SK-N-SH (cell line): ENCODE measurements around the gene EYA2. TPM values are rescaled to one million over a fixed set of nuclear protein-coding genes. Genes with fewer than 3 reads are reported as not detected.
"Not testable (repeated sequence)": the region's sequence is repeated elsewhere in the genome, so short reads cannot be mapped to it uniquely, and the experiment has no call there.

ENCODE experiments used
- CTCF ChIA-PET: fragments of 300-600, 350-600 bp; formaldehyde crosslinking; extraction: SDS; loops from one replicate; lab custom pipeline; 2021; lab: Yijun Ruan, JAX
- POLR2A ChIA-PET: fragments of 350-600 bp; sonication (Branson Sonifier 250); formaldehyde crosslinking; extraction: SDS; loops from one replicate; lab custom pipeline; 2020; ENCODE audit warnings: antibody characterized with exemption, inconsistent platforms; lab: Yijun Ruan, JAX
- DNase-seq: peaks from one replicate; pipeline ENCODE4 v3.0.0; 2012
- H2AFZ ChIP-seq: fragments of 200-600 bp; sonication (generic); 2 replicates; pipeline ENCODE4 v1.8.1; 2016; ENCODE audit warnings: antibody characterized with exemption, mild to moderate bottlenecking, low read depth
- H3F3A ChIP-seq: fragments of 200-600 bp; sonication (generic); replicated peaks from 2 replicates; pipeline ENCODE3; 2016; ENCODE audit warnings: antibody characterized with exemption, mild to moderate bottlenecking; ENCODE audit not compliant: insufficient read depth
- H3K27ac ChIP-seq, 2 experiments: fragments of 200-500 bp in 1 of 2; fragments of 200-600 bp in 1 of 2; sonication (Bioruptor generic) in 1 of 2; sonication (generic), shearing (Covaris generic) in 1 of 2; 2 replicates each; pipeline versions ENCODE4 v1.5.1 to v1.6.1; 2014 to 2016; ENCODE audit warnings: low read depth in 2 of 2, inconsistent platforms in 1 of 2, low read length in 1 of 2, mild to moderate bottlenecking in 1 of 2, mixed read lengths in 1 of 2
- H3K27me3 ChIP-seq: fragments of 200-600 bp; sonication (generic), shearing (Covaris generic); 2 replicates; pipeline ENCODE4 v1.6.1; 2016; ENCODE audit warnings: mixed run types; ENCODE audit not compliant: insufficient read depth
- H3K36me3 ChIP-seq, 2 experiments: fragments of 200-500 bp in 1 of 2; fragments of 200-600 bp in 1 of 2; sonication (Bioruptor generic) in 1 of 2; sonication (generic) in 1 of 2; replicated peaks in 1 of 2; 2 replicates each; pipeline versions ENCODE3 to v1.5.1; 2014 to 2016; ENCODE audit warnings: low read length in 1 of 2, mild to moderate bottlenecking in 1 of 2; ENCODE audit not compliant: insufficient read depth in 2 of 2, control insufficient read depth in 1 of 2
- H3K4me1 ChIP-seq, 2 experiments: fragments of 200-500 bp in 1 of 2; fragments of 200-600 bp in 1 of 2; sonication (Bioruptor generic) in 1 of 2; sonication (generic), shearing (Covaris generic) in 1 of 2; 2 replicates each; pipeline versions ENCODE4 v1.5.1 to v1.6.1; 2014 to 2016; ENCODE audit warnings: low read depth in 1 of 2, low read length in 1 of 2, mixed run types in 1 of 2; ENCODE audit not compliant: insufficient read depth in 2 of 2, control insufficient read depth in 1 of 2
- H3K4me2 ChIP-seq: fragments of 200-600 bp; sonication (generic), shearing (Covaris generic); 2 replicates; pipeline ENCODE4 v1.6.1; 2017; ENCODE audit warnings: mixed run types
- H3K4me3 ChIP-seq, 2 experiments: fragments of 200-500 bp in 1 of 2; fragments of 200-600 bp in 1 of 2; sonication (Bioruptor generic) in 1 of 2; sonication (generic), shearing (Covaris generic) in 1 of 2; 2 replicates each; pipeline versions ENCODE4 v1.5.1 to v1.8.1; 2014 to 2016; ENCODE audit warnings: low read depth in 2 of 2, inconsistent platforms in 1 of 2, low read length in 1 of 2, mild to moderate bottlenecking in 1 of 2, mixed read lengths in 1 of 2, moderate library complexity in 1 of 2
- H3K79me2 ChIP-seq: fragments of 200-600 bp; sonication (generic); 2 replicates; pipeline ENCODE4 v1.8.1; 2017; ENCODE audit warnings: mild to moderate bottlenecking; ENCODE audit not compliant: insufficient read depth
- H3K9ac ChIP-seq: fragments of 200-600 bp; sonication (generic); 2 replicates; pipeline ENCODE4 v1.6.1; 2017; ENCODE audit warnings: mixed run types
- H3K9me2 ChIP-seq: fragments of 200-600 bp; sonication (generic); 2 replicates; pipeline ENCODE4 v1.6.1; 2017; ENCODE audit warnings: mixed run types
- H3K9me3 ChIP-seq: fragments of 200-600 bp; sonication (generic); 2 replicates; pipeline ENCODE4 v1.6.1; 2017; ENCODE audit warnings: mixed run types, mild to moderate bottlenecking, moderate library complexity
- H4K20me1 ChIP-seq: fragments of 200-600 bp; sonication (generic); 2 replicates; pipeline ENCODE4 v1.6.1; 2017; ENCODE audit warnings: mild to moderate bottlenecking, mixed run types; ENCODE audit not compliant: insufficient read depth
- CHD2 ChIP-seq: fragments of 150-350 bp; IDR thresholded peaks from 2 replicates; pipeline ENCODE4 v1.6.1; 2018; ENCODE audit warnings: low read length; ENCODE audit not compliant: partially characterized antibody
- EP300 ChIP-seq, 2 experiments: IDR thresholded peaks; 2 replicates each; pipeline versions ENCODE4 v1.4.0 to v1.6.1; 2012; ENCODE audit warnings: borderline replicate concordance in 1 of 2, low read depth in 1 of 2, low read length in 1 of 2
- FOXJ3 ChIP-seq: sonication (generic); formaldehyde crosslinking; IDR thresholded peaks from 2 replicates; pipeline ENCODE4 v1.5.1; 2020; ENCODE audit warnings: mild to moderate bottlenecking, missing genetic modification reagents
- FOXM1 ChIP-seq: IDR thresholded peaks from 2 replicates; pipeline ENCODE4 v1.4.0; 2012; ENCODE audit warnings: low read depth, mild to moderate bottlenecking
- JUND ChIP-seq: IDR thresholded peaks from 2 replicates; pipeline ENCODE4 v1.4.0; 2012
- NFIC ChIP-seq: IDR thresholded peaks from 2 replicates; pipeline ENCODE4 v1.4.0; 2012; ENCODE audit warnings: borderline replicate concordance
- POLR2AphosphoS5 ChIP-seq: IDR thresholded peaks from 2 replicates; pipeline ENCODE4 v1.6.1; 2012; ENCODE audit warnings: low read depth, low read length
- RAD21 ChIP-seq: IDR thresholded peaks from 2 replicates; pipeline ENCODE4 v1.6.1; 2012; ENCODE audit warnings: mild to moderate bottlenecking, low read length
- RCOR1 ChIP-seq: fragments of 150-350 bp; IDR thresholded peaks from 2 replicates; pipeline ENCODE4 v1.6.1; 2017; ENCODE audit warnings: antibody characterized with exemption, low read length
- RFX5 ChIP-seq: IDR thresholded peaks from 2 replicates; pipeline ENCODE4 v1.6.1; 2012; ENCODE audit warnings: mild to moderate bottlenecking, improper control_type of control experiment, low read length
- SIN3A ChIP-seq: IDR thresholded peaks from 2 replicates; pipeline ENCODE4 v1.6.1; 2012; ENCODE audit warnings: low read depth, mild to moderate bottlenecking, low read length, moderate library complexity, borderline replicate concordance
- SMC3 ChIP-seq: IDR thresholded peaks from 2 replicates; pipeline ENCODE4 v1.6.1; 2012; ENCODE audit warnings: low read depth, low read length, improper control_type of control experiment
- TCF12 ChIP-seq: IDR thresholded peaks from 2 replicates; pipeline ENCODE4 v1.4.0; 2012
- TEAD4 ChIP-seq: IDR thresholded peaks from 2 replicates; pipeline ENCODE4 v1.4.0; 2012; ENCODE audit warnings: mild to moderate bottlenecking, borderline replicate concordance; ENCODE audit not compliant: insufficient read depth
- YY1 ChIP-seq: IDR thresholded peaks from 2 replicates; pipeline ENCODE4 v1.4.0; 2012; ENCODE audit warnings: low read depth, mild to moderate bottlenecking
- WGBS: methylation state at CpG from one replicate; pipeline ENCODE4 v1.1.6; 2017; ENCODE audit warnings: low lambda C conversion rate; 5-methylcytosine and 5-hydroxymethylcytosine counted together
- polyA plus RNA-seq, 3 experiments: library from polyadenylated mRNA; depleted of rRNA; stranded (reverse); fragments of >200 nt; gene quantifications; 2 replicates each; pipeline ENCODE4 v1.2.3, GENCODE V29; 2012
- TF ChIP-seq, protein P1 (sequence below): IDR thresholded peaks from 2 replicates; pipeline ENCODE4; 2012
- TF ChIP-seq, protein P2 (sequence below): fragments of 200-600 bp; sonication (generic); IDR thresholded peaks from 2 replicates; pipeline ENCODE4 v1.6.1; 2017; ENCODE audit warnings: antibody characterized with exemption, mild to moderate bottlenecking, moderate library complexity

The EYA2 gene
- polyA plus RNA-seq, 1 of the 3 experiments (the other 2 are of a cell fraction), result 0.05 TPM

DNA sequence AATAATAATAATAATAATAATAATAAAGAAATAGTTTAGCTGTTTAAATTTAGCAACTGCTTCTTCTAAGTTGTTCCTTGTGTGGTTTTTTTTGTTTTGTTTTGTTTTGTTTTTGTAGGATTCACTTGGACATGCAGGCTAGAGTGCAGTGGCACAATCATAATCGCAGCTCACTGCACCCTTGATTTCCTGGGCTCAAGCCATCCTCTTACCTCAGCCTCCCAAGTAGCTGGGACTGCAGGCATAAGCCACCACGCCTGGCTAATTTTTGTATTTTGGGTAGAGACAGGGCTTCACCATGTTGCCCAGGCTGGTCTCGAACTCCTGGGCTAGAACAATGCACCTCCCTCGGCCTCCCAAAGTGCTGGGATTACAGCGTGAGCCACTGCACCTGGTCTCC, 15.3 kb upstream of the EYA2 start:
- Histone ChIP-seq H3K9me2 (no peaks in the 10 kb centered on the region), H3K9ac (no peak overlapping the region), H3K4me3 (no peak overlapping the region), H3K4me1 (no peaks in the 10 kb centered on the region), H3F3A (no peaks in the 10 kb centered on the region), H4K20me1 (no peaks in the 10 kb centered on the region), H3K79me2 (no peaks in the 10 kb centered on the region), H3K27ac (no peak overlapping the region)
- no peak for DNase-seq
- POLR2A ChIA-PET, result no interaction called here
- WGBS, result 49% methylated on average over 5 of the region's 5 CpGs
- TF ChIP-seq RCOR1 (no peak), TEAD4 (no peak), SIN3A (no peak), JUND (no peak), RFX5 (no peak), FOXM1 (no peak), NFIC (no peak), RAD21 (no peak), SMC3 (no peak), POLR2AphosphoS5 (no peak), FOXJ3 (CRISPR knock-in tag) (no peak), YY1 (no peak), TCF12 (no peak), EP300 (IDR thresholded peaks at IDR 0.05; ENCODE audit: borderline replicate concordance in 1 of 2, low read depth in 1 of 2, low read length in 1 of 2) (no peak), CHD2 (no peak)
- TF ChIP-seq, protein P1, sequence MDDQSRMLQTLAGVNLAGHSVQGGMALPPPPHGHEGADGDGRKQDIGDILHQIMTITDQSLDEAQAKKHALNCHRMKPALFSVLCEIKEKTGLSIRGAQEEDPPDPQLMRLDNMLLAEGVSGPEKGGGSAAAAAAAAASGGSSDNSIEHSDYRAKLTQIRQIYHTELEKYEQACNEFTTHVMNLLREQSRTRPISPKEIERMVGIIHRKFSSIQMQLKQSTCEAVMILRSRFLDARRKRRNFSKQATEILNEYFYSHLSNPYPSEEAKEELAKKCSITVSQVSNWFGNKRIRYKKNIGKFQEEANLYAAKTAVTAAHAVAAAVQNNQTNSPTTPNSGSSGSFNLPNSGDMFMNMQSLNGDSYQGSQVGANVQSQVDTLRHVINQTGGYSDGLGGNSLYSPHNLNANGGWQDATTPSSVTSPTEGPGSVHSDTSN, result no peak
- TF ChIP-seq, protein P2, sequence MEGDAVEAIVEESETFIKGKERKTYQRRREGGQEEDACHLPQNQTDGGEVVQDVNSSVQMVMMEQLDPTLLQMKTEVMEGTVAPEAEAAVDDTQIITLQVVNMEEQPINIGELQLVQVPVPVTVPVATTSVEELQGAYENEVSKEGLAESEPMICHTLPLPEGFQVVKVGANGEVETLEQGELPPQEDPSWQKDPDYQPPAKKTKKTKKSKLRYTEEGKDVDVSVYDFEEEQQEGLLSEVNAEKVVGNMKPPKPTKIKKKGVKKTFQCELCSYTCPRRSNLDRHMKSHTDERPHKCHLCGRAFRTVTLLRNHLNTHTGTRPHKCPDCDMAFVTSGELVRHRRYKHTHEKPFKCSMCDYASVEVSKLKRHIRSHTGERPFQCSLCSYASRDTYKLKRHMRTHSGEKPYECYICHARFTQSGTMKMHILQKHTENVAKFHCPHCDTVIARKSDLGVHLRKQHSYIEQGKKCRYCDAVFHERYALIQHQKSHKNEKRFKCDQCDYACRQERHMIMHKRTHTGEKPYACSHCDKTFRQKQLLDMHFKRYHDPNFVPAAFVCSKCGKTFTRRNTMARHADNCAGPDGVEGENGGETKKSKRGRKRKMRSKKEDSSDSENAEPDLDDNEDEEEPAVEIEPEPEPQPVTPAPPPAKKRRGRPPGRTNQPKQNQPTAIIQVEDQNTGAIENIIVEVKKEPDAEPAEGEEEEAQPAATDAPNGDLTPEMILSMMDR, result no peak
- TF ChIP-seq, all 33 proteins: peak for 0
- no peaks in the 10 kb centered on the region; the same call in 1 of the 2 replicates for H3K27me3 ChIP-seq
- no peaks in the 10 kb centered on the region for H3K9me3 ChIP-seq
- no peak overlapping the region for H2AFZ ChIP-seq
- no peak overlapping the region for H3K4me2 ChIP-seq
- CTCF ChIA-PET, result interaction anchor here (0.6 to 1.2 kb wide), 2 partner anchors 11 to 53 kb away, joined by 3 read pairs; no protein-coding TSS in a partner anchor
- H3K36me3 ChIP-seq, result no peaks in the 10 kb centered on the region

DNA sequence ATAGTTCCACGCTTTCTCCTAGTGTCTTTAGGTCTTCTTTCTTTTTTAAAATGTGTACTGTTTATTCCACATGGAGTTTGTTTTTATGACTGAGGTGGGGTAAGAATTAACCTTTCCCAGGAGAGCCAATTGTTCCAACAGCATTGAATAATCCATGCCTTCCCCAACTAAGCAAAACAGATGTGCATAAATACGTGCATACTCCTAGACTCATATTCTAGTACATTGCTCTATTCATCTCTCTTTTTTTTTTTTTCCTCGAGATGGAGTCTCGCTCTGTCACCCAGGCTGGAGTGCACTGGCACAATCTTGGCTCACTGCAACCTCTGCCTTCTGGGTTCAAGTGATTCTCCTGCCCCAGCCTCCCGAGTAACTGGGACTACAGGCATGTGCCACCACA, 14.7 kb upstream of the EYA2 start:
- H3K27me3 ChIP-seq, H3K4me1 ChIP-seq, H3K4me2 ChIP-seq, H3F3A ChIP-seq, H3K9me2 ChIP-seq, POLR2A ChIA-PET, H3K27ac ChIP-seq, H3K9ac ChIP-seq, H3K9me3 ChIP-seq, H4K20me1 ChIP-seq, H3K4me3 ChIP-seq, DNase-seq, H2AFZ ChIP-seq, H3K36me3 ChIP-seq, H3K79me2 ChIP-seq, CTCF ChIA-PET: not testable (repeated sequence)
- 43% methylated on average over 5 of the region's 5 CpGs for WGBS
